Stimulated activated CD8-positive, alpha-beta memory T cell treated with anti-CD3 and anti-CD28 coated beads, Interleukin-4, amount 100 ng/mL, for 48 hours (primary cell): ENCODE data around the gene OTUD5.
A peak's percentile ranks its signal among the peaks of the same experiment; 100 is the strongest.

Experiments
- DNase-seq: peaks from one replicate; pipeline ENCODE4 v3.0.0-alpha.2; 2020

The OTUD5 gene

DNA sequence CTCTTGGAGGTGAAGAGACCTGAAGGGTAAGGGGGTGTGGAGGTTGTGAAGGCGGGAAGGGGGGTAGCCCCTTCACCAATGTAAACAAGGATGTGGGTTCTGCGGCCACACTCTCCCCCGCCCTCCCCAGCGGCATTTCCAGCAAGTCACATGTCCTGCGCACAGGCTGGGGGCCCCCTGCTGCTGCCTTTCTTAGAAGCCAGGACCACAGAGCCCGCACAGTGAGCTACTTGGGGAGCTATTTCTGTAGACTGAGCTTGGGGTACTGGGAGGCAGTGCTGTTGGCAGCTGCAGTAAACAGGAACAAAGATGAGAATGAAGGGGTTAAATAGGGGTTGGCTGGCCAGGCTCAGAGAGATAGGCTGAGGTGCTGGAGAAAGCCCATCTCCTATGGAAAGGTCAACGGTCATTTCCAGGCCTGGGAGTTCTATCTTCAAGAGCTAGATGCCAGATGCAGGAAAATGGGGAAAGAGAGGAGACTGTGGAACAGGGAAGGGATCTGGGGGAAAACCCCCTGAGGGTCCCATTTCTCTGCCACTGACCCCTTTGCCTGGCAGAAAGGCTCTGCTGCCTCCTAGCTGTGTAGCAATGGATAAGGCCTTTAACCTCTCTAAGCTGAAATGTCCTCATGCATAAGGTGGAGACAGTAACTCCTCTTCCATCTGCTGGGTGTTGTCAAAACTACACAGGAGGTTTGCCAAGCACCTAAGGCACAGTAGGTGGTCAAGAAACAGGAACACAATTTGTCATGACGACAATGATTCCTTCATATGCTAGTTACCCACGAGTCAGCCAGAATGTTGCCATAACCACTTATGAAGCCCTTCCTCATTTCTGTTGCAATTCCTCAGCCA lies 20.1 kb downstream of the OTUD5 start:
- peak; percentile 91 for DNase-seq

DNA sequence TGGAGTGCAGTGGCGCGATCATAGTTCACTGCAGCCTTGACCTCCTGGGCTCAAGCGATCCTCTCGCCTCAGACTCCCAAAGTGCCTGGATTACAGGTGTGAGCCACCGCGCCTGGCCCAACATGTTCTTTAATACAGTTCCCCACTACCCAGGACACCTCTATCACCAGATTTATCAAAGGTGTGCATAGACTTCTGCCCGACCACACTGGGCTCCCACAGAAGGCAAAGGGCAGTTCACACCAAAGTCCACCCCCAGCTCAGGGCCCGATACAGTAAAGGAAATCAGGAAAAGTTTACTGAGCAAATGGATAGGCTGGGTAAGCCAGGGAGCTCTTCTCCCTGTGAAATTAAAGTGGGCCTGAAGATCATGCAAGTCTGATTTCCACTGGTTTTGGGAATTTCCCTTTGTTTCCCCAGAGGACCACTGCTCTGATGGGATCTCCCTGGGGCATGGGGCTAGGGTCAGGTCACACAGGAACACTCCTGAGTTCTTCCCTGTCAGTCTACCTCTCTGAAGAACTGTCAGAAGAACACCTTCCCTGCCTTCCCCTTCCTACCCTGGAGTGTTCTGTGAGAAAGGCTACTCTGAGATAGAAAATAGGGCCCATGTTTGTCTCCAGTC lies 20.9 kb downstream of the OTUD5 start:
- DNase-seq, result no peak

- no peak for DNase-seq
Measured at GRCh38 chrX:48935301-48935670, 22.1 kb downstream of the OTUD5 start.

DNA sequence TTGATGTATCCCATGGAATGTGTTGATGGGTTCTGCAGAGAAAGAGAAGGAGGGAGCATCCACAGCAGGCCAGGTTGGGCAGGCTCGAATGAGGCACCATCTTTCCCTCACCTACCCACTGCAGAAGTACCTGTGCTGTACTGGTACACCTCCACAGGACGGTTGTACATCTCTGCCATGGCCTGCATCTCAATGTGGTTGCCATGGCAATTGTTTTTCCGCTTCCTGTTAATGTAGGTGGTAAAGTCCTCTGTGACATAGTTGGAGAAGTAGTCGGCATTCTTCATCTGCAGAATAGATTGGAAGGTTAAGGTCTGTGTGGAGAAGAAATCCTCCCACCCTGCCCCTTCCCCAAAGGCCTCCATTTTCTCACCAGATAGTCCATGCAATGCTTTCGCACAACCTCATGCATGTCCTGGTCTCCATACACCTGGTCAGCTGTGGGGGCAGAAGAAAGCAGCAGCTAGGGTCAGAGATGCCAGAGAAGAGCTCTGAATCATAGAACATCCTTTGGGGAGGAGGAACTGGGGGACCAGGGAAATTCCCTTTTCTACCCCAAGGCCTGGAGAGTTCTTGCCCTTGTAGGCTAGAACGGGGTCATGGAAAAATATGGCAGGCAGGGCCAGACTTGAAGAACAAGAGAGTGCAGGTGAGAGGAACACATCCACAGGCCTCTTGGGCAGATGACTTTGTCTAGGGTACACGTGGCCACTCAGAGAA lies 22.7 kb downstream of the OTUD5 start:
- DNase-seq, result peak; percentile 33

GRCh38 chrX:48933757-48934156 lies 23.6 kb downstream of the OTUD5 start:
- peak; percentile 41 for DNase-seq

GRCh38 chrX:48927736-48928382 lies 29.5 kb downstream of the OTUD5 start:
- DNase-seq, result no peak

- no peak for DNase-seq
Measured at GRCh38 chrX:48927123-48927522, 30.3 kb downstream of the OTUD5 start.

DNA sequence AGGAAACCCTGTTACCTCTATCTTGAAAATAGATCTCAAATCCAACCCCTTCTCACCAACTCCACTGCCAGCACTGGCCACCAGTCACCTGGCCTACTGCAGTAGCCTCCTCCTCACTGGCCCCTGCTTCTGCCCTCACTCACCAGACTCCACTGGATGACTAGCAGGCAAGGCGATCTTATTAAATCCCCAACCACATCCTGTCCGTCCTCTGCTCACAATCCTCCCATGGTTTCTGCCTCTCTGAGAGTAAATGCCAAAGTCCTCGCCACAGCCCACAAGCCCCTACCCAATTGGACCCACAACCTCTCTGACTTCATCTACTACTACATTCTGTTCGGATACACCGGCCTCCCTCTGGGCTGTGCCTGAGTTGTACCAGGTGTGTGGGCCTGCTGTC lies 33.1 kb downstream of the OTUD5 start:
- DNase-seq, result no peak

- no peak for DNase-seq
Measured at GRCh38 chrX:48923771-48924170, 33.6 kb downstream of the OTUD5 start.

DNA sequence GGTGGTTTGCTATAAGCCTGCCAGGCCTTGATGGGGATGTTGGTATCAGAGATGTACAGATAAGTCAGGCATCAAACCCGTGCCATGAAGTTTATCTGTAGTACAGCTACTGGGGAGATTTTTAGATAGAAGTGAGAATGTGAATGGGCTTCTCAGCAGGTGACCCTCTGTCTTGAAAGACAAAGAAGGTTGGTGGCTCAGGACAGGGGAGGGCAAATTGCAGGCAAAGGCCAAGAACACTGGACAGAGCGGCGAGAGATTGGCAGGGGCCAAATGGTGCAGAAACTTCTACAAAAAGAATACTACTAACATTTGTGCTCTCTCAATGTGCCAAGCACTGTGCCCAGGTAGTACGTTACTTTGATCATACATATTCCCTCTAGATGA lies 36.7 kb downstream of the OTUD5 start:
- no peak for DNase-seq

DNA sequence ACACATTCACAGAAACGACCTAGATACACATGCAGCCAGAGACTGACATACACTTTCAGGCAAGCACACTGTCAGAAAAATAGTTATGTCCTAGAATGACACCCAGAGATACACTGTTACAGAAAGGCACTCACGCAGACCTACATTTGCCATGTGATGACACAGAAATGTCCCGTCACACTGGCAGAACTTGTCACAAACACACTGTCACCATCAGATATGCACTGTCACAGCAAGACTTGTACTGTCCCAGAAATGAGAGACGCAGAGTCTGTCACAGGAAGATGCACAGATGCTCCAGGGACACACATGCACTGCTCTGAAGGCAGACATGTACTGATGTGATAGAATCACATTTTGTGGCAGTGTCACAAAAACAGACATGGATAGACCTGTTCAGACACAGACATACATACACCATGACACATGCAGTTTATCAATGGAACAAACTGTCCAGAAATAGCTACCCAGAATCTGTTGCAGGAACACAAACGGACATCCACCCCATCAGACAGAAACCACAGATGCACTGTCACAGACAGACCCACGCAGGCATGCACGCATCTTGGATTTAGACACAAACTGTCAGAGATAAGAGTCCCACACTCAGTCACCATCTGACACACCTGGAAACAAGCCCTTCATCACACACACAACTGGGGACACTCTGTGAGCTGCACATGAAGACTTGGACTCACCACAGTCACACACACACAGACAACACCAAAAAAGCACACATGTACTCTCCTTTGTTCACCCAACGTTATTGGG lies 37.3 kb downstream of the OTUD5 start:
- DNase-seq, result peak; percentile 51

DNA sequence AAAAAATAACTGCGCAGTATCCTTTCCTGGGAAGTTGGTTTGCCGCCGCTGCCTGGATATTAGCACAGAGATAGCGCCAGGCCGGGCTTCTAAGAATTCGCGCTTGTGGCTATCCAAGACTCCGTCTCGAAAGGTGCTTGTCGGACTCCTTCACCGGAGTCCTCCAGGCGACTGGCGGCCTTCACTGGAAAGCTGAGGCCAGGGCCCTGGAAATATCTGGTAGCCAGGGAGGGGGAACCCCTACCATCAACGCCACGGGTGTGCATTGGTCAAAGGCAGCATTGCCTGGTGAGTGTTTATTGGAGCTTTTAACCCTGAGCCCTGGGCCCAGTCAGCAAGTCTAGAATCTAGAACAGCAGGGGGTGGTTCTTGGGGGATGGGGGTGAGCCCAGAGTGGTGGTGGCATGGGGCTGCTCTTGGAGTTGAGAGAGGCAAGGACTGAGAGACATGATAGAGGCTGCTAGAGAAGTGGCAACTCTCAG lies 38.0 kb downstream of the OTUD5 start:
- DNase-seq, result peak; percentile 54

DNA sequence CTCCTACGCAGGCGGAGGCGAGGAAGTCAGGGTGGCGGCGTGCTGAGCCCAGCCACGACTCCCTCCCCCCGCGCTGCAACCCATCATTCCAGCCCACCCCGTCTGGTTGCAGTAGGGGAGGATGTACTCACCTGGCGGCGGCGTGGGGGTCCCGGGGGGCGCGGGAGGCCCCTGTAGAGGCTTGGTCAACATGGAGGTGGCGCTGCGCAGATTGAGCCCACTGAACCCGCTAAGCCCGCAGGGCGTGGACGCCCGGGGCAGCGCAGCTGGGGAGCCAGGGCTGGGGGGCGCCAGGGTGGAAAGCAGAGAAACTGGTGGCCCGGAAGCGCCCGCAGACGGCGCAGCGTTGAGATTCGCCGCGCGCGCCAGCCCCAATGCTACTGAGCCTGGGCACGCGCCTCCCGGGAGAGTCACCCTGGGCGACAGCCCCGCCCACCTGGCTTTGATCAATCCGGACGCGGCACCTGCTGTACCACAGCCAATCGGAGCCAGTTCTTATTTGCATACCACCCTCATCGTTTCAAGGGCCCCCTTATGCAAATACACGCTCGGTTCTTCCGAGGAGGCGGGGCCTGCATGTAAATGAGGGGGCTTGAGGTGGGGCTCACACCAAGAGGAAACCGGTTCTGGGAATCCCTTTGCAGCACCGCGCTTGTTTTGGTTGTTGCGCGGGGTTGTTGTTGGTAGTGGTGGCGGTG lies 38.6 kb downstream of the OTUD5 start, which contains the start of gene PIM2:
Gene PIM2, minus strand, starts transcription at position 382 of the 698 bp plus-strand sequence. Its CDS starts 190 bp downstream, at position 192.
- peak; percentile 90 for DNase-seq

DNA sequence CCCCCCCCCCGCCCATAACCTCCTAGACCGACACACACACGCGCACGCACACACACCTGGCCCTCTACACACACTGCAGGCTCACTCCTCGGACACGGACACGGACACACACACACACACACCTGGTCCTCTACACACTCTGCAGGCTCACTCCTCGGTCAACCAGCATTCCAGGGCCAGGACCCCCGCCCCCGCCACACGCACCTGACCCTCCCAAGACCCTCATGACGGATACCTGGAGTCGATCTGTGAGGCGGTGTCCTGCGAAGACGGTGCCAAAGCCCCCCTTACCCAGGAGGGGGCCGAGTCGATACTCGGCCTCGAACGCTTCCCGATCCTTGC lies 39.1 kb downstream of the OTUD5 start:
- no peak for DNase-seq

- peak; percentile 87 for DNase-seq
Measured at GRCh38 chrX:48917139-48918001, 40.0 kb downstream of the OTUD5 start.

GRCh38 chrX:48914593-48915493 lies 42.6 kb downstream of the OTUD5 start:
- no peak for DNase-seq

- no peak for DNase-seq
Measured at GRCh38 chrX:48913605-48914366, 43.6 kb downstream of the OTUD5 start.

DNA sequence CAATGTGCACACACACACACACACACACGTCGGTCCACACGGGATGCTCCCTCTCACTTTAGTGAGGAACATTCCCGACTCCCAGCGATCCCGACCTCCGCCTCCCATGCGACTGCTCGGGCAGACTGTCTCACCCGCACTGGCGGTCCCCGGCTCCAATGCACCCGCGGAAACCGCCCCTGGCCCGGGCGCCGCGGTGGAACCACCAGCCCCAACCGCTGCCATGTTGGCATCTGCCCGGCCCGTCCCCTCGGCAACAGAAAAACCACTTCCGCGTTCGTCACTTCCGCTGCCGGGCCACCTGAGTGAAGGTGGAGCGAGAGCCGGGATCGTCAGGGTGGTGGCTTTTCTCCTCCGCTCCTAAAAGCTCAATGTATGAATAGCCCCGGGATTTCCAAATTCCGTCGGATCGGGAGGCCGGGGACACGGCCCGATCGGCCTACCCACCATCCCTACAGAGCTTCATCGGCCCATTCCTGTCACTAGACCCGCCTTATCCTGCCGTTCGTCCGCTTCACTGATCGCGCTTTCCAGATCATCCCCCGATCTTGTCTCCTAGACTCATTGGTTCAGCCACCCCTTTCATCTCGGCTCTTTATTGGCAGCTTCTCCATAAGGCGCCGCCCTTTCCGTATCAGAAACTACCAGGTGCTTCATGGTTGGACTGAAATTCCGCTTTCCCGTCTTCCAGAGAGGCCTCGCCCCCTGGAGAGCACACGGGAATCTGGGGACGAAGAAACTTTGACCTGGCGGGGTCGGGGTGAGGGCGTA lies 45.8 kb downstream of the OTUD5 start, which contains the start of gene SLC35A2:
Gene SLC35A2, minus strand, starts transcription at position 235 of the 771 bp plus-strand sequence. Its CDS starts 10 bp downstream, at position 225.
- DNase-seq, result peak; percentile 93
